HepG2 (cell line): ENCODE measurements around the gene TMEM50B. TPM values are rescaled to one million over a fixed set of nuclear protein-coding genes. Genes with fewer than 3 reads are reported as not detected.

ENCODE experiments used
- ATAC-seq: fragments of 200-7000 bp; cut with Tn5 transposase; 3 replicates; pipeline ENCODE4 v1.9.1; 2020; ENCODE audit warnings: mild to moderate bottlenecking, moderate library complexity
- BruUV-seq: library from RNA; stranded (reverse); fragments of 400-500 nt; replicated peaks from 2 replicates; lab custom pipeline; 2021; lab: Mats Ljungman, UMichigan
- CTCF ChIA-PET: fragments of 300-600 bp; formaldehyde crosslinking; extraction: SDS; loops from one replicate; lab custom pipeline; 2021; ENCODE audit warnings: low total read pairs, inconsistent platforms, low intra/inter-chr PET ratio; lab: Yijun Ruan, JAX
- POLR2A ChIA-PET: fragments of 350-600 bp; sonication (Branson Sonifier 250); formaldehyde crosslinking; loops from one replicate; lab custom pipeline; 2020; ENCODE audit warnings: antibody characterized with exemption, inconsistent platforms; lab: Yijun Ruan, JAX
- DNase-seq: peaks from one replicate; pipeline ENCODE4 v3.0.0-alpha.2; 2015; ENCODE audit warnings: low spot score
- FAIRE-seq: peaks from 3 replicates; lab custom pipeline; 2011; peaks lifted over from hg19 to GRCh38; lab: Jason Lieb, UNC
- H2AFZ ChIP-seq: one replicate; pipeline ENCODE4 v1.6.1; 2011; ENCODE audit warnings: low read length, inconsistent platforms
- H3K27ac ChIP-seq: fragments of 300-600 bp; 3 replicates; pipeline ENCODE4 v1.8.0; 2011; ENCODE audit warnings: mixed run types, mild to moderate bottlenecking, mixed read lengths, low read length, inconsistent platforms; ENCODE audit not compliant: insufficient read depth; ENCODE audit errors: extremely low read length
- H3K27me3 ChIP-seq, 2 experiments: fragments of 200-600 bp in 1 of 2; 2 replicates in 1 of 2; 3 replicates in 1 of 2; pipeline versions ENCODE4 v1.6.0 to v1.8.0; 2011; ENCODE audit warnings: low read length in 2 of 2, mild to moderate bottlenecking in 2 of 2, moderate library complexity in 2 of 2, inconsistent platforms in 1 of 2; ENCODE audit not compliant: insufficient read depth in 2 of 2, control insufficient read depth in 1 of 2
- H3K36me3 ChIP-seq, 2 experiments: fragments of 200-600 bp in 1 of 2; replicated peaks in 1 of 2; 2 replicates in 1 of 2; 3 replicates in 1 of 2; pipeline versions ENCODE4 v1.5.1 to v1.8.0; 2011; ENCODE audit warnings: low read length in 2 of 2, inconsistent platforms in 1 of 2; ENCODE audit not compliant: insufficient read depth in 2 of 2, control insufficient read depth in 1 of 2
- H3K4me1 ChIP-seq: 2 replicates; pipeline ENCODE4 v1.5.1; 2012; ENCODE audit warnings: low read length, inconsistent platforms; ENCODE audit not compliant: insufficient read depth
- H3K4me2 ChIP-seq: 2 replicates; pipeline ENCODE4 v1.6.0; 2011; ENCODE audit warnings: low read depth, low read length, inconsistent platforms
- H3K4me3 ChIP-seq, 3 experiments: fragments of 200-600 bp in 1 of 3; sonication (generic), shearing (Covaris generic) in 1 of 3; replicated peaks in 1 of 3; 2 replicates each; pipeline ENCODE4 v1.5.1; 2011 to 2016; ENCODE audit warnings: low read length in 3 of 3, inconsistent platforms in 2 of 3, low read depth in 2 of 3, mild to moderate bottlenecking in 2 of 3, control low read depth in 1 of 3, mixed read lengths in 1 of 3; ENCODE audit not compliant: insufficient read depth in 1 of 3
- H3K79me2 ChIP-seq: one replicate; pipeline ENCODE4 v1.6.1; 2011; ENCODE audit warnings: low read length, inconsistent platforms; ENCODE audit not compliant: insufficient read depth
- H3K9ac ChIP-seq: 2 replicates; pipeline ENCODE4 v1.6.0; 2011; ENCODE audit warnings: mild to moderate bottlenecking, low read depth, low read length, inconsistent platforms; ENCODE audit not compliant: insufficient read depth
- H3K9me3 ChIP-seq: 2 replicates; pipeline ENCODE4 v1.5.1; 2012; ENCODE audit warnings: mild to moderate bottlenecking, low read length
- H4K20me1 ChIP-seq: 2 replicates; pipeline ENCODE4 v1.6.0; 2011; ENCODE audit warnings: inconsistent platforms, mild to moderate bottlenecking, low read length, moderate library complexity; ENCODE audit not compliant: insufficient read depth
- HMG20B ChIP-seq: conservative IDR thresholded peaks from 2 replicates; pipeline ENCODE4 v1.6.1; 2016; ENCODE audit warnings: missing genetic modification reagents, missing compliant biosample characterization
- KDM5A ChIP-seq: fragments of 200-600 bp; sonication (generic); IDR thresholded peaks from 2 replicates; pipeline ENCODE4 v1.7.0; 2018; ENCODE audit warnings: antibody characterized with exemption, mild to moderate bottlenecking, low read length, borderline replicate concordance
- MAFK ChIP-seq, 2 experiments: IDR thresholded peaks in 1 of 2; conservative IDR thresholded peaks in 1 of 2; 2 replicates each; pipeline ENCODE4 v1.6.1; 2011; ENCODE audit warnings: improper control_type of control experiment in 2 of 2, low read length in 2 of 2
- ZNF451 ChIP-seq: sonication (generic); formaldehyde crosslinking; IDR thresholded peaks from 2 replicates; pipeline ENCODE4 v1.5.0; 2020; ENCODE audit warnings: mild to moderate bottlenecking, missing genetic modification reagents
- ZNF574 ChIP-seq: sonication (generic); formaldehyde crosslinking; IDR thresholded peaks from 2 replicates; pipeline ENCODE4 v1.4.0; 2020; ENCODE audit warnings: missing genetic modification reagents
- WGBS: methylation state at CpG from one replicate; pipeline ENCODE4 v1.1.6; 2017; ENCODE audit warnings: low lambda C conversion rate; 5-methylcytosine and 5-hydroxymethylcytosine counted together
- in situ Hi-C: cut with HindIII; loops from 2 replicates; pipeline ENCODE4 v1.10.0; 2017; ENCODE audit warnings: low pct_unique_long_range_greater_than_20kb; ENCODE audit not compliant: extremely low pct_ligation_motif_present
- intact Hi-C: fragments of 100-400 bp; cut with micrococcal nuclease; formaldehyde crosslinking; loops from one replicate; pipeline ENCODE4 v1.10.0; 2022; ENCODE audit not compliant: unreplicated experiment
- polyA plus RNA-seq, 8 experiments: library from polyadenylated mRNA; depleted of rRNA in 3 of 8; stranded (reverse) in 7 of 8; unstranded in 1 of 8; fragments of >200 nt; fragmentation: Illumina TruSeq in 4 of 8; extraction: Trizol in 4 of 8; gene quantifications; 2 replicates each; pipeline versions ENCODE4 v1.2.1 to v1.2.3, GENCODE V29; 2011 to 2016; ENCODE audit warnings: low read depth in 4 of 8, missing spikeins in 1 of 8, mixed read lengths in 1 of 8; ENCODE audit not compliant: insufficient read depth in 1 of 8
- total RNA-seq, 5 experiments: library from RNA; depleted of rRNA; stranded (reverse); fragments of >200 nt; fragmentation: Illumina TruSeq; extraction: Trizol; gene quantifications; 2 replicates each; pipeline ENCODE4 v1.2.3, GENCODE V29; 2016; ENCODE audit warnings: low read depth in 1 of 5

TMEM50B gene
- total and polyA plus RNA-seq, 2 of the 13 experiments (the other 11 are each of a cell fraction or from before 2014, with no cell fraction given) = 29.9 to 46.3 TPM

- ATAC-seq = no peak
Observed at GRCh38 chr21:33406493-33406892, 73.3 kb downstream of the TMEM50B start.

More at GRCh38 chr21:33406493-33406892, 73.3 kb downstream of the TMEM50B start:
- Histone ChIP-seq H3K27ac (peak overlapping the region; percentile 79), H3K4me2 (peak overlapping the region; percentile 87)
- FAIRE-seq = no peak
- CTCF ChIA-PET = no interaction called here
- no peak for TF ChIP-seq HMG20B (CRISPR knock-in tag)
- no peak for TF ChIP-seq ZNF574
- no peak for TF ChIP-seq ZNF451 (CRISPR knock-in tag)
- TF ChIP-seq MAFK (conservative IDR thresholded peaks at IDR 0.05 in 1 of 2, IDR thresholded peaks at IDR 0.05 in 1 of 2; ENCODE audit: low read length in 2 of 2) = no peak
- no peak for TF ChIP-seq KDM5A
- TF ChIP-seq, all 625 proteins: peak for 0
- POLR2A ChIA-PET = interaction anchor here (3.2 kb wide), 1 partner anchor 24 kb away, joined by 18 read pairs; no protein-coding TSS in a partner anchor
- H3K79me2 ChIP-seq = peaks cover 69% of the 10 kb centered on the region
- no TSS peak for BruUV-seq
- H3K27me3 ChIP-seq = no peaks in the 10 kb centered on the region; a peak in 1 of 5 replicates
- peaks cover 69% of the 10 kb centered on the region for H3K4me1 ChIP-seq
- no peaks in the 10 kb centered on the region for H3K9me3 ChIP-seq
- 79% methylated on average over 5 of the region's 5 CpGs for WGBS
- DNase-seq = no peak
- H3K4me3 ChIP-seq = no peak overlapping the region
- H3K9ac ChIP-seq = no peak overlapping the region
- intact Hi-C loops (loop anchor here (1.0 kb wide), 1 partner anchor 23 kb away; no protein-coding TSS in a partner anchor), in situ Hi-C loops (no loop called here)
- H3K36me3 ChIP-seq = peaks cover under 1 to 21% of the 10 kb centered on the region in 2 experiments; a peak in 4 of 5 replicates
- no peaks in the 10 kb centered on the region for H4K20me1 ChIP-seq
- H2AFZ ChIP-seq = no peak overlapping the region
